Brain microvascular endothelial cell (primary cell): Measurements from ENCODE around the gene ZNF773.
A peak's percentile ranks its signal among the peaks of the same experiment; 100 is the strongest.
"Not testable (repeated sequence)": the region's sequence is repeated elsewhere in the genome, so short reads cannot be mapped to it uniquely, and the experiment has no call there.

Experiments used
- DNase-seq: peaks from one replicate; pipeline ENCODE4 v3.0.0-alpha.2; 2020
- H3K27ac ChIP-seq: fragments of 250-450 bp; sonication (Bioruptor Pico); 2 replicates; pipeline ENCODE4 v1.5.1; 2020; ENCODE audit warnings: mild to moderate bottlenecking, moderate library complexity
- H3K27me3 ChIP-seq: fragments of 250-450 bp; sonication (Bioruptor Pico); replicated peaks from 2 replicates; pipeline ENCODE4 v1.5.1; 2020; ENCODE audit warnings: mild to moderate bottlenecking
- H3K36me3 ChIP-seq: fragments of 250-450 bp; sonication (Bioruptor Pico); replicated peaks from 2 replicates; pipeline ENCODE4 v1.5.1; 2020; ENCODE audit warnings: mild to moderate bottlenecking
- H3K4me3 ChIP-seq: 2 replicates; pipeline ENCODE4 v1.5.1; 2011; ENCODE audit warnings: low read depth, mild to moderate bottlenecking, control low read depth, low read length, moderate library complexity
- CTCF ChIP-seq: IDR thresholded peaks from 2 replicates; pipeline ENCODE4 v1.5.1; 2011; ENCODE audit warnings: low read depth, mild to moderate bottlenecking, moderate library complexity, low read length, control low read depth, inconsistent platforms; ENCODE audit errors: missing control alignments
- in situ Hi-C: cut with HindIII; loops from 2 replicates; pipeline ENCODE4 v1.10.0; 2017; ENCODE audit warnings: low sequenced_read_pairs, low pct_ligation_motif_present

Gene ZNF773

GRCh38 chr19:57499680-57500395, at the start of gene ZNF773:
TSS of gene ZNF773 (plus strand) at chr19:57499938. CDS start at chr19:57500081, 143 bp downstream.
- H3K36me3 ChIP-seq, in situ Hi-C loops, H3K27me3 ChIP-seq: not testable (repeated sequence)
- H3K27ac ChIP-seq, result peak within 1 kb of the TSS; percentile 86
- peak; percentile 95 for DNase-seq
- peak within 1 kb of the TSS; percentile 70 for H3K4me3 ChIP-seq

GRCh38 chr19:57452307-57452706, 47.4 kb upstream of the ZNF773 start:
- H3K4me3 ChIP-seq, result no peak overlapping the region
- in situ Hi-C loops, result no loop called here
- H3K27ac ChIP-seq, result no peak overlapping the region
- TF ChIP-seq CTCF, result no peak
- no peak for DNase-seq
- no peaks in the 10 kb centered on the region for H3K36me3 ChIP-seq
- H3K27me3 ChIP-seq, result no peaks in the 10 kb centered on the region

GRCh38 chr19:57465680-57466381, 33.9 kb upstream of the ZNF773 start:
- H3K27ac ChIP-seq, result no peak overlapping the region
- in situ Hi-C loops, result no loop called here
- no peaks in the 10 kb centered on the region for H3K27me3 ChIP-seq
- peaks cover 4% of the 10 kb centered on the region for H3K36me3 ChIP-seq
- TF ChIP-seq CTCF, result peak; percentile 53
- no peak overlapping the region for H3K4me3 ChIP-seq
- no peak for DNase-seq

GRCh38 chr19:57466489-57466888, 33.2 kb upstream of the ZNF773 start:
- in situ Hi-C loops, result no loop called here

GRCh38 chr19:57473646-57474045, 26.1 kb upstream of the ZNF773 start:
- no peak overlapping the region for H3K4me3 ChIP-seq
- TF ChIP-seq CTCF, result no peak
- H3K27me3 ChIP-seq, result no peaks in the 10 kb centered on the region
- in situ Hi-C loops, result no loop called here
- peaks cover 32% of the 10 kb centered on the region for H3K36me3 ChIP-seq
- DNase-seq, result no peak
- no peak overlapping the region for H3K27ac ChIP-seq

More at GRCh38 chr19:57466489-57466888, 33.2 kb upstream of the ZNF773 start:
- Histone ChIP-seq H3K27me3 (no peaks in the 10 kb centered on the region), H3K36me3 (peaks cover 4% of the 10 kb centered on the region), H3K27ac (no peak overlapping the region), H3K4me3 (no peak overlapping the region)
- no peak for TF ChIP-seq CTCF
- no peak for DNase-seq

GRCh38 chr19:57477191-57478008, 22.3 kb upstream of the ZNF773 start, which contains the start of gene ZNF772:
TSS of gene ZNF772 (minus strand) at chr19:57477566. CDS start at chr19:57477309, 257 bp downstream.
- peaks cover 32% of the 10 kb centered on the region for H3K36me3 ChIP-seq
- in situ Hi-C loops, result no loop called here
- peak; percentile 96 for DNase-seq
- no peaks in the 10 kb centered on the region for H3K27me3 ChIP-seq
- TF ChIP-seq CTCF, result peak; percentile 74
- peak within 1 kb of the TSS; percentile 90 for H3K4me3 ChIP-seq
- H3K27ac ChIP-seq, result peak within 1 kb of the TSS; percentile 42
